Esophagus muscularis mucosa (tissue), 4 donors: ENCODE results near the gene KBTBD12.

Source experiments
- CTCF ChIP-seq, 3 experiments: fragments of 200-600 bp in 2 of 3; fragments of 450-650 bp in 1 of 3; sonication (generic) in 2 of 3; IDR thresholded peaks; one replicate each; pipeline ENCODE4 v1.5.1; 2017 to 2019; ENCODE audit warnings: antibody characterized with exemption in 3 of 3, mild to moderate bottlenecking in 2 of 3, moderate library complexity in 1 of 3
- EP300 ChIP-seq: sonication (generic); formaldehyde crosslinking; IDR thresholded peaks from one replicate; pipeline ENCODE4 v1.6.1; 2017; ENCODE audit warnings: antibody characterized with exemption
- POLR2A ChIP-seq: fragments of 450-650 bp; IDR thresholded peaks from one replicate; pipeline ENCODE4 v1.6.1; 2017; ENCODE audit warnings: antibody characterized with exemption, moderate library complexity, mild to moderate bottlenecking, low read depth
- POLR2AphosphoS5 ChIP-seq, 2 donors: sonication (generic); formaldehyde crosslinking; IDR thresholded peaks; one replicate each; pipeline ENCODE4 v1.6.1; 2017; ENCODE audit warnings: antibody characterized with exemption in 2 of 2

- TF ChIP-seq CTCF (IDR thresholded peaks at IDR 0.05) (no peak), POLR2A (no peak), POLR2AphosphoS5 (IDR thresholded peaks at IDR 0.05) (no peak), EP300 (no peak)
Observed at GRCh38 chr3:127925384-127925783, 10.4 kb downstream of the KBTBD12 start.
